K562 (cell line): Measurements from ENCODE around the gene SLX9. TPM values are rescaled to one million over a fixed set of nuclear protein-coding genes. Genes with fewer than 3 reads are reported as not detected.

Source experiments
- ATAC-seq: fragments of 200-7000 bp; cut with Tn5 transposase; 3 replicates; pipeline ENCODE4 v1.9.1; 2020; ENCODE audit warnings: moderate library complexity
- BruUV-seq: library from RNA; stranded (reverse); fragments of 400-500 nt; replicated peaks from 2 replicates; lab custom pipeline; 2021; lab: Mats Ljungman, UMichigan
- CTCF ChIA-PET: fragments of 300-600 bp; formaldehyde crosslinking; extraction: SDS; loops from one replicate; lab custom pipeline; 2021; ENCODE audit warnings: low intra/inter-chr PET ratio; lab: Yijun Ruan, JAX
- POLR2A ChIA-PET: fragments of 300-600, 350-650 bp; sonication (Branson Sonifier 250); formaldehyde crosslinking; extraction: SDS; loops from one replicate; lab custom pipeline; 2021; ENCODE audit warnings: antibody characterized with exemption, inconsistent platforms; lab: Yijun Ruan, JAX
- DNase-seq, 4 experiments: peaks; one replicate each; pipeline versions ENCODE4 v3.0.0 to v3.0.0-alpha.2; 2011 to 2018; ENCODE audit warnings: low spot score in 3 of 4, mixed read lengths in 3 of 4; ENCODE audit errors: extremely low read depth in 1 of 4
- FAIRE-seq: peaks from 2 replicates; lab custom pipeline; 2011; peaks lifted over from hg19 to GRCh38; lab: Jason Lieb, UNC
- H2AFZ ChIP-seq: 2 replicates; pipeline ENCODE4 v1.6.0; 2011; ENCODE audit warnings: low read depth, low read length, control low read depth, inconsistent platforms
- H3K27ac ChIP-seq: fragments of 200-600 bp; 3 replicates; pipeline ENCODE4 v1.8.0; 2011; ENCODE audit warnings: low read depth, mild to moderate bottlenecking, control low read depth, inconsistent platforms, low read length, moderate library complexity, mixed read lengths; ENCODE audit errors: extremely low read depth
- H3K27me3 ChIP-seq, 2 experiments: fragments of 300-600 bp in 1 of 2; 2 replicates in 1 of 2; 3 replicates in 1 of 2; pipeline versions ENCODE4 v1.6.0 to v1.8.0; 2011; ENCODE audit warnings: inconsistent platforms in 2 of 2, low read length in 2 of 2, mild to moderate bottlenecking in 1 of 2, mixed read lengths in 1 of 2, moderate library complexity in 1 of 2; ENCODE audit not compliant: control insufficient read depth in 2 of 2, insufficient read depth in 2 of 2
- H3K36me3 ChIP-seq: fragments of 300-600 bp; 3 replicates; pipeline ENCODE4 v1.8.0; 2011; ENCODE audit warnings: mild to moderate bottlenecking, low read length, inconsistent platforms; ENCODE audit not compliant: control insufficient read depth, insufficient read depth
- H3K4me1 ChIP-seq, 2 experiments: fragments of 200-600 bp in 1 of 2; replicated peaks in 1 of 2; 2 replicates in 1 of 2; 3 replicates in 1 of 2; pipeline versions ENCODE4 v1.5.1 to v1.8.0; 2011; ENCODE audit warnings: inconsistent platforms in 2 of 2, low read length in 2 of 2, mild to moderate bottlenecking in 1 of 2, mixed read lengths in 1 of 2, moderate library complexity in 1 of 2; ENCODE audit not compliant: control insufficient read depth in 2 of 2, insufficient read depth in 2 of 2
- H3K4me2 ChIP-seq: 2 replicates; pipeline ENCODE4 v1.6.1; 2011; ENCODE audit warnings: low read length, control low read depth, inconsistent platforms, mixed read lengths; ENCODE audit not compliant: insufficient read depth
- H3K4me3 ChIP-seq: fragments of 200-600 bp; sonication (generic), shearing (Covaris generic); 2 replicates; pipeline ENCODE4 v1.5.1; 2016; ENCODE audit warnings: control low read depth, inconsistent platforms
- H3K79me2 ChIP-seq: fragments of 200-600 bp; 3 replicates; pipeline ENCODE4 v1.8.0; 2011; ENCODE audit warnings: low read length, inconsistent platforms; ENCODE audit not compliant: control insufficient read depth, insufficient read depth
- H3K9ac ChIP-seq, 2 experiments: 2 replicates each; pipeline versions ENCODE4 v1.6.0 to v1.6.1; 2011; ENCODE audit warnings: low read depth in 2 of 2, low read length in 2 of 2, control low read depth in 1 of 2, inconsistent platforms in 1 of 2, mild to moderate bottlenecking in 1 of 2, mixed read lengths in 1 of 2; ENCODE audit not compliant: insufficient read depth in 1 of 2
- H3K9me1 ChIP-seq: one replicate; pipeline ENCODE4 v1.6.0; 2011; ENCODE audit warnings: inconsistent platforms, mild to moderate bottlenecking, low read length, moderate library complexity; ENCODE audit not compliant: control insufficient read depth, insufficient read depth
- H3K9me3 ChIP-seq: replicated peaks from 2 replicates; pipeline ENCODE4 v1.5.1; 2011; ENCODE audit warnings: low read depth, low read length, inconsistent platforms; ENCODE audit not compliant: control insufficient read depth, insufficient read depth
- H4K20me1 ChIP-seq: replicated peaks from 2 replicates; pipeline ENCODE4 v1.6.1; 2011; ENCODE audit warnings: low read length, inconsistent platforms, mixed read lengths; ENCODE audit not compliant: control insufficient read depth, insufficient read depth
- CTCF ChIP-seq, 3 experiments: IDR thresholded peaks in 2 of 3; conservative IDR thresholded peaks in 1 of 3; 2 replicates each; pipeline ENCODE4 v1.5.1; 2011 to 2012; ENCODE audit warnings: low read length in 3 of 3, mild to moderate bottlenecking in 3 of 3, control low read depth in 2 of 3, improper control_type of control experiment in 1 of 3, inconsistent platforms in 1 of 3, low read depth in 1 of 3, mixed read lengths in 1 of 3, moderate library complexity in 1 of 3; ENCODE audit not compliant: insufficient read depth in 2 of 3
- CTCFL ChIP-seq: IDR thresholded peaks from 2 replicates; pipeline ENCODE4 v1.6.1; 2011; ENCODE audit warnings: borderline replicate concordance, low read depth, mild to moderate bottlenecking, moderate library complexity, low read length; ENCODE audit not compliant: insufficient read depth, poor library complexity, severe bottlenecking
- ZNF3 ChIP-seq: fragments of 250-450 bp; sonication (Bioruptor Pico); IDR thresholded peaks from 2 replicates; pipeline ENCODE4 v1.5.0; 2021; ENCODE audit warnings: mild to moderate bottlenecking, moderate library complexity
- WGBS: fragments of 100-300 bp; shearing (Covaris generic); methylation state at CpG from one replicate; pipeline ENCODE4 v1.1.6; 2016; ENCODE audit warnings: low coverage, mixed read lengths; ENCODE audit not compliant: insufficient coverage; ENCODE audit errors: missing lambda C conversion rate; 5-methylcytosine and 5-hydroxymethylcytosine counted together
- in situ Hi-C: fragments of 300-500 bp; cut with MboI; formaldehyde crosslinking; loops from 4 replicates; pipeline ENCODE4 v1.15.0; 2018; ENCODE audit warnings: inconsistent platforms, mixed read lengths
- intact Hi-C: fragments of 100-400 bp; cut with micrococcal nuclease; formaldehyde crosslinking; loops from 2 replicates; pipeline ENCODE4 v1.14.2; 2022
- polyA plus RNA-seq, 8 experiments: library from polyadenylated mRNA; depleted of rRNA in 4 of 8; stranded (reverse) in 5 of 8; unstranded in 3 of 8; fragments of >200 nt; fragmentation: Nextera tagmentation in 2 of 8; fragmentation: Illumina TruSeq in 1 of 8; extraction: Ambion mirVana in 2 of 8; extraction: Trizol in 1 of 8; gene quantifications; 2 replicates each; pipeline versions ENCODE4 v1.2.1 to v1.2.3, GENCODE V29; 2011 to 2014; ENCODE audit warnings: inconsistent platforms in 1 of 8, missing spikeins in 1 of 8
- total RNA-seq, 7 experiments: library from RNA; depleted of rRNA in 6 of 7; stranded (reverse); fragments of >200 nt in 6 of 7; fragmentation: Illumina TruSeq in 2 of 7; extraction: Trizol in 2 of 7; gene quantifications; 2 replicates each; pipeline versions ENCODE4 v1.2.1 to v1.2.3, GENCODE V29; 2011 to 2021; ENCODE audit warnings: low replicate concordance in 1 of 7

The SLX9 gene
- total and polyA plus RNA-seq, 9 of the 15 experiments (the other 6 are each of a cell fraction or from before 2014, with no cell fraction given), result 1.2 to 75.5 (median 16.5) TPM

GRCh38 chr21:45013260-45013841, 73.5 kb downstream of the SLX9 start:
- no peaks in the 10 kb centered on the region; the same call in 1 of the 2 replicates for H4K20me1 ChIP-seq
- ATAC-seq, result peak; percentile 36
- ChIA-PET POLR2A (interaction anchor here (0.5 kb wide), 1 partner anchor 213 kb away, joined by 3 read pairs; no protein-coding TSS in a partner anchor), CTCF (no interaction called here)
- no peaks in the 10 kb centered on the region for H3K36me3 ChIP-seq
- intact Hi-C loops (loop anchor here (10.0 kb wide), 1 partner anchor 121 kb away; no protein-coding TSS in a partner anchor), in situ Hi-C loops (no loop called here)
- H3K27ac ChIP-seq, result no peak overlapping the region
- no peak for FAIRE-seq
- H3K79me2 ChIP-seq, result no peaks in the 10 kb centered on the region
- H3K4me2 ChIP-seq, result no peak overlapping the region
- H2AFZ ChIP-seq, result no peak overlapping the region
- no peak overlapping the region for H3K9ac ChIP-seq
- no peak overlapping the region for H3K4me3 ChIP-seq
- H3K4me1 ChIP-seq, result peaks cover 0 to 37% of the 10 kb centered on the region in 2 experiments; a peak in 2 of 5 replicates
- TF ChIP-seq CTCF (IDR thresholded peaks at IDR 0.05 in 2 of 3, conservative IDR thresholded peaks at IDR 0.05 in 1 of 3; ENCODE audit: insufficient read depth in 2 of 3, low read depth in 1 of 3, low read length in 3 of 3) (peak in 1 of 3 experiments; percentile 44; a peak in 2 of 6 replicates), ZNF3 (CRISPR knock-in tag) (no peak), CTCFL (peak; percentile 49)
- WGBS, result 10% methylated on average over 18 of the region's 19 CpGs
- no peaks in the 10 kb centered on the region for H3K9me3 ChIP-seq
- peaks cover 70 to 76% of the 10 kb centered on the region in 2 experiments for H3K27me3 ChIP-seq
- no peaks in the 10 kb centered on the region for H3K9me1 ChIP-seq
- BruUV-seq, result no TSS peak
- DNase-seq, result peak in 1 of 4 experiments; percentile 32
